CD4-positive, CD25-positive, alpha-beta regulatory T cell (primary cell): ENCODE measurements around the gene ATP9B. TPM values are rescaled to one million over a fixed set of nuclear protein-coding genes. Genes with fewer than 3 reads are reported as not detected.
A peak's percentile ranks its signal among the peaks of the same experiment; 100 is the strongest.
"Not testable (repeated sequence)": the region's sequence is repeated elsewhere in the genome, so short reads cannot be mapped to it uniquely, and the experiment has no call there.

Experiments
- ATAC-seq, 2 donors: fragments of 150-1000 bp; cut with Tn5 transposase; one replicate each; pipeline ENCODE4 v1.10.0; 2021; ENCODE audit warnings: low read depth in 2 of 2, moderate number of reproducible peaks in 2 of 2, moderate library complexity in 1 of 2
- DNase-seq, 3 donors: peaks; one replicate each; pipeline versions ENCODE4 v3.0.0 to v3.0.0-alpha.2; 2012 to 2022; ENCODE audit warnings: mixed read lengths in 1 of 3
- H3K27ac ChIP-seq: one replicate; pipeline ENCODE4 v1.7.0; 2013; ENCODE audit warnings: mild to moderate bottlenecking, low read length; ENCODE audit not compliant: insufficient read depth, poor library complexity, severe bottlenecking
- H3K27me3 ChIP-seq: one replicate; pipeline ENCODE4 v1.7.0; 2013; ENCODE audit warnings: low read length; ENCODE audit not compliant: control insufficient read depth, insufficient read depth
- H3K36me3 ChIP-seq: one replicate; pipeline ENCODE4 v1.7.0; 2013; ENCODE audit warnings: mild to moderate bottlenecking, low read length, moderate library complexity; ENCODE audit not compliant: control insufficient read depth, insufficient read depth
- H3K4me1 ChIP-seq: 2 replicates; pipeline ENCODE4 v1.7.0; 2013; ENCODE audit warnings: mild to moderate bottlenecking, low read length; ENCODE audit not compliant: insufficient read depth, control insufficient read depth, poor library complexity, severe bottlenecking
- H3K4me3 ChIP-seq: one replicate; pipeline ENCODE4 v1.7.0; 2013; ENCODE audit warnings: low read depth, mild to moderate bottlenecking, low read length, moderate library complexity
- H3K9me3 ChIP-seq, 2 experiments: 1 replicate in 1 of 2; 2 replicates in 1 of 2; pipeline ENCODE4 v1.7.0; 2013; ENCODE audit warnings: low read length in 2 of 2, mild to moderate bottlenecking in 1 of 2, moderate library complexity in 1 of 2; ENCODE audit not compliant: control insufficient read depth in 2 of 2
- H3K27ac Mint-ChIP-seq, 3 donors: one replicate each; pipeline ENCODE4 v1.8.0; 2020 to 2022; ENCODE audit warnings: mild to moderate bottlenecking in 3 of 3, mixed read lengths in 3 of 3, moderate library complexity in 2 of 3
- H3K27me3 Mint-ChIP-seq: one replicate; pipeline ENCODE4 v1.8.0; 2022; ENCODE audit warnings: mild to moderate bottlenecking, mixed read lengths
- H3K36me3 Mint-ChIP-seq: one replicate; pipeline ENCODE4 v1.8.0; 2020; ENCODE audit warnings: mixed read lengths
- H3K4me1 Mint-ChIP-seq, 4 donors: one replicate each; pipeline ENCODE4 v1.8.0; 2020 to 2022; ENCODE audit warnings: mixed read lengths in 4 of 4, mild to moderate bottlenecking in 1 of 4
- H3K4me3 Mint-ChIP-seq, 4 donors: one replicate each; pipeline ENCODE4 v1.8.0; 2020 to 2022; ENCODE audit warnings: mild to moderate bottlenecking in 4 of 4, mixed read lengths in 4 of 4, moderate library complexity in 3 of 4
- H3K9me3 Mint-ChIP-seq, 7 donors: one replicate each; pipeline ENCODE4 v1.8.0; 2020 to 2022; ENCODE audit warnings: mixed read lengths in 7 of 7, mild to moderate bottlenecking in 3 of 7, moderate library complexity in 2 of 7
- polyA plus RNA-seq, 4 donors: library from polyadenylated mRNA; unstranded; fragments of 300-500 nt; fragmentation: Illumina TruSeq; gene quantifications; one replicate each; pipeline ENCODE4 v1.2.3, GENCODE V29; 2021
- total RNA-seq: library from RNA; stranded (reverse); gene quantifications from one replicate; pipeline ENCODE4 v1.2.3, GENCODE V29; 2022

Gene ATP9B
- total and polyA plus RNA-seq, 5 donors from 2014 or later = 14.1 to 75.3 (median 17.6) TPM

DNA sequence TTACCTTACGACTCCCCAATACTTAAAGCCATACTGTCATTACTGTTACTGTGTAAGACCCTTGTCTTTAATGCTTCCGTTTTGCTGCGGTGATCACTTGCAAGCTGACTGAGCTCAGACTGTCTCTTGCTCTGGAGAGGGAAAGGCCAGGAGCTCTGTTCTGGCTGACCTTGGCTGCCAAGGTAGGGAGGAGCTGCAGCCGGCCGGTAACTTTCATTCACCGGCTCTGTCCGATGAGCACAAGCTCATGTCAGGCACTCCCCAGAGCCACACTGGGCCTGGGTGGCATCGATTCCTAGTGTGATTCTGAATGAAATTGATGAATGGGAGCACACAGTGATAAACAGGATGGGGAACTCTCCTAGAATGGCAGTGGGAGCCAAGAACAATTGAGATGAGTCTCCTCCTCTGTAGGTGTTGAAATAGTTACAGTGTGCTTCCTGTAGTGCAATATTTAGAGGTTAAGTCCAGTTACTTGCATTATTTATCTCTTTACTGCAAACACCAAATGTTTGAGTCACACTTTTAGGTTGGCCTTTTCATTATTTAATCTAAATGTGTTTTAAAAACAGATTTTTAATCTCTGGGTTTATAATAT lies 100.9 kb downstream of the ATP9B start:
- DNase-seq = no peak
- no peaks in the 10 kb centered on the region for H3K9me3 Mint-ChIP-seq
- no peaks in the 10 kb centered on the region for H3K27me3 Mint-ChIP-seq
- Histone ChIP-seq H3K4me1 (no peaks in the 10 kb centered on the region), H3K27ac (no peak overlapping the region), H3K36me3 (peaks cover 35% of the 10 kb centered on the region), H3K9me3 (no peaks in the 10 kb centered on the region), H3K4me3 (no peak overlapping the region), H3K27me3 (no peaks in the 10 kb centered on the region)
- no peak overlapping the region for H3K4me3 Mint-ChIP-seq
- ATAC-seq = no peak
- peaks cover 50% of the 10 kb centered on the region for H3K36me3 Mint-ChIP-seq
- no peak overlapping the region for H3K27ac Mint-ChIP-seq
- peaks cover 3 to 11% (median 7%) of the 10 kb centered on the region in 4 donors for H3K4me1 Mint-ChIP-seq

DNA sequence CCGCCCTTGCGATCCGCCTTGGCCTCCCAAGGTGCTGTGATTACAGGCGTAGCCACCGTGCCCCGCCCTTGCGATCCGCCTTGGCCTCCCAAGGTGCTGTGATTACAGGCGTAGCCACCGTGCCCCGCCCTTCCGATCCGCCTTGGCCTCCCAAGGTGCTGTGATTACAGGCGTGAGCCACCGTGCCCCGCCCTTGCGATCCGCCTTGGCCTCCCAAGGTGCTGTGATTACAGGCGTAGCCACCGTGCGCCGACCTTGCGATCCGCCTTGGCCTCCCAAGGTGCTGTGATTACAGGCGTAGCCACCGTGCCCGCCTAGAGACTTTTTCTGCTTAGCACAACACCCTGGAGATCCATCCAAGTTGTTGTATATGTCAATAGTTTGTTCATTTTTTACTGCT lies 103.1 kb downstream of the ATP9B start:
- DNase-seq, H3K27me3 ChIP-seq, H3K27me3 Mint-ChIP-seq, H3K4me3 Mint-ChIP-seq, H3K9me3 ChIP-seq, H3K4me1 ChIP-seq, H3K27ac Mint-ChIP-seq, ATAC-seq, H3K4me3 ChIP-seq, H3K9me3 Mint-ChIP-seq, H3K27ac ChIP-seq: not testable (repeated sequence)
- peaks cover 39% of the 10 kb centered on the region for H3K36me3 Mint-ChIP-seq
- peaks cover 39% of the 10 kb centered on the region for H3K36me3 ChIP-seq
- peaks cover 3 to 14% (median 9%) of the 10 kb centered on the region in 4 donors for H3K4me1 Mint-ChIP-seq

DNA sequence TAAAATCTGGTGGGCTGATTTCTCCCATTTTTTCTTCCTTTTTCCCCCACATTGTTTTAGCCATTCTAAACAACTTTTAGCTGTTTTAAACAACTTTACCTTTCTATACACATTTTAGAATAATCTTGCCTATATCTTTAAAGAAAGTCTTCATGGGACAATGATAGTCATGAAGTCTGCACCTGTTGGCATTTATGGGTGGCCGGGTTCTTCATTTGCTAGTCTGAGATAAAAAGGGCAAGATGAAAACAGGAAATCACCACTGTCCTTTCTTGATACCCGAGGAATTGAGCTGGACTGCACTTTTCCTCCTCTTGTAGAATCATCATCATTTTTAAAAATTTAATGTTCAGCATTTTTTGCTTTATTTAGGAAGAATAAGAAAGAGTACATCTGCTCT lies 104.5 kb downstream of the ATP9B start:
- no peak for ATAC-seq
- Mint-ChIP-seq H3K4me3 (no peak overlapping the region), H3K4me1 (peaks cover 9 to 18% (median 14%) of the 10 kb centered on the region in 4 donors), H3K27me3 (no peaks in the 10 kb centered on the region), H3K36me3 (peaks cover 44% of the 10 kb centered on the region), H3K27ac (no peak overlapping the region), H3K9me3 (no peaks in the 10 kb centered on the region)
- DNase-seq = no peak
- Histone ChIP-seq H3K27ac (no peak overlapping the region), H3K36me3 (peaks cover 41% of the 10 kb centered on the region), H3K27me3 (no peaks in the 10 kb centered on the region), H3K4me3 (no peak overlapping the region), H3K4me1 (no peaks in the 10 kb centered on the region), H3K9me3 (no peaks in the 10 kb centered on the region)

DNA sequence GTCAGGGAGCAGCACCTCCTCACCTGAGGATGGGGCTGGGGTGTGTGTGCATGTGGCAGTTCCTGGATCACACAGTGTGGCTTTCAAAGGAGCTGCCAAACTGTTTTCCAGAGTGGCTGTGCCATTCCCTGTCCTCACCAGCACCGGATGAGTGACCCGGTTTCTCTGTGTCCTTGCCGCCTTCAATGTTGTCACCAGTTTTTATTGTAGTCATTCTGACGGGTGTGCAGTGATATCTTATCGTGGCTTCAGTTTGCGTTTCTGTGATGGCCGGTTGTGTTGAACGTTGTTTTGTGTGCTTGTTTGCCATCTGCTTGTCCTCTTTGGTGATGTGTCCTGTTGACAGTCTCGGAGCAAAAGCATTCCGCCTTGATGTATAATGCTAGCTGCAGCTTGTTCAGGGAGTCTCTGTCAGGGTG lies 108.9 kb downstream of the ATP9B start:
- H3K36me3 Mint-ChIP-seq = peaks cover 57% of the 10 kb centered on the region
- H3K27me3 ChIP-seq = no peaks in the 10 kb centered on the region
- H3K4me3 ChIP-seq = no peak overlapping the region
- H3K4me1 ChIP-seq = no peaks in the 10 kb centered on the region
- no peaks in the 10 kb centered on the region for H3K9me3 ChIP-seq
- peaks cover 6 to 35% (median 17%) of the 10 kb centered on the region in 4 donors for H3K4me1 Mint-ChIP-seq
- ATAC-seq = no peak
- no peaks in the 10 kb centered on the region for H3K27me3 Mint-ChIP-seq
- H3K27ac ChIP-seq = no peak overlapping the region
- no peak for DNase-seq
- H3K9me3 Mint-ChIP-seq = no peaks in the 10 kb centered on the region
- H3K36me3 ChIP-seq = peaks cover 32% of the 10 kb centered on the region
- no peak overlapping the region for H3K4me3 Mint-ChIP-seq
- H3K27ac Mint-ChIP-seq = peak overlapping the region in 1 of 3 donors; percentile 57

DNA sequence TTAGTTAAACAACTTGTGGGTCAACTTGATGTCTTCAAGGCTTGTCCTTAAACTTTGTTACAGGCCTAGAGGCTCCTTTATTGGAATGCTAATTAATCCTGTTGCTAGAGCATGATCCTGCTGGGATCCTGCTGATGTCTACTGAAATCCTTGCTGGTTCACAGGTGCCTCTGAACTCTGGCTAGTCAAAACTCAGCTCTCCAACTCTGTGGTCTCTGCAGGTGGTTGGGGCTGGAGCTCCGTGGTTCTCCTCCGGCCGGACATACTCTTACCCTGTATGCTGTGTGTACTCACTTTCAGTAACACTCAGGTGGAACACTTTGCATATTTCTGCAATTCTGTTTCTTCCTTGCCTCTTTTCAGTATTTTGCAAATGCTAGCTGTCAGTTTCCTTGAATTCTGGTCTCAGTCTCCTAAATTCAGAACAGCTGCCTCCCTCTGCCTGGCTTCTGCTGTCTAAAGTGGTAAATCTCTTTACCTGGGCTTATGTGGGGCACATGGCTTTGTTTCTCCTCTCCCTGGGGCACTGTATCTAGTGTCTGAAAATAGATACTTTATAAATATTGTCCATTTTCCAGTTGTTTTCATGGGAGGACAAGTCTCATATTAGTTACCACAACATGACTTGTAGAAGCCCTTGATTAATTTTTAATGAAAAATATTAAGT lies 113.0 kb downstream of the ATP9B start:
- Mint-ChIP-seq H3K27me3 (no peaks in the 10 kb centered on the region), H3K27ac (peak overlapping the region; percentile 44 to 85 (median 61)), H3K9me3 (no peaks in the 10 kb centered on the region), H3K4me1 (peaks cover 14 to 25% (median 19%) of the 10 kb centered on the region in 4 donors), H3K36me3 (peaks cover 50% of the 10 kb centered on the region), H3K4me3 (no peak overlapping the region)
- no peaks in the 10 kb centered on the region for H3K9me3 ChIP-seq
- H3K4me1 ChIP-seq = no peaks in the 10 kb centered on the region
- ATAC-seq (no peak), DNase-seq (no peak)
- H3K4me3 ChIP-seq = no peak overlapping the region
- no peak overlapping the region for H3K27ac ChIP-seq
- H3K36me3 ChIP-seq = peaks cover 16% of the 10 kb centered on the region
- no peaks in the 10 kb centered on the region for H3K27me3 ChIP-seq

DNA sequence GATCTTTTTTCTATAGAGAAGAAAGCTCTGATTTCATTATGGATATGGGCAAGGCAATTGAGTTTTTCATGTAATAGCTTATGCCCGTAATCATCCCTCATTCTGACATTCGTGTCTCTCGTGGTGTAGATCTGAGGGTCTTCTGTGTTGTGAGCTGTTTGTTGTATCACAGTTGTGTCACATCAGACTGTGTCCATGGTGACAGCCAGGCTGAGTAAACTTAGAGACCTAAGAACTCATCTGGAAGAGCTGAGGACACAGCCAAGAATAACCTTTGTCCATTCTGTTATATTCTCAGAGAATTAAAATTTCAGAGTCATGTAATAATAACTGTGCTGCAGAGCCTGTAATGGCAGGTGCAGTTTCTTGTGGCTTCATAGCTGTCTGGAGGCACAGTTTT lies 116.5 kb downstream of the ATP9B start:
- Mint-ChIP-seq H3K9me3 (no peaks in the 10 kb centered on the region), H3K4me1 (peaks cover 11 to 22% (median 13%) of the 10 kb centered on the region in 4 donors), H3K27ac (peak overlapping the region in 1 of 3 donors; percentile 23), H3K36me3 (peaks cover 35% of the 10 kb centered on the region), H3K27me3 (no peaks in the 10 kb centered on the region), H3K4me3 (no peak overlapping the region)
- ATAC-seq = no peak
- Histone ChIP-seq H3K9me3 (no peaks in the 10 kb centered on the region), H3K4me1 (no peaks in the 10 kb centered on the region), H3K36me3 (peaks cover 15% of the 10 kb centered on the region), H3K27ac (no peak overlapping the region), H3K27me3 (no peaks in the 10 kb centered on the region), H3K4me3 (no peak overlapping the region)
- no peak for DNase-seq

DNA sequence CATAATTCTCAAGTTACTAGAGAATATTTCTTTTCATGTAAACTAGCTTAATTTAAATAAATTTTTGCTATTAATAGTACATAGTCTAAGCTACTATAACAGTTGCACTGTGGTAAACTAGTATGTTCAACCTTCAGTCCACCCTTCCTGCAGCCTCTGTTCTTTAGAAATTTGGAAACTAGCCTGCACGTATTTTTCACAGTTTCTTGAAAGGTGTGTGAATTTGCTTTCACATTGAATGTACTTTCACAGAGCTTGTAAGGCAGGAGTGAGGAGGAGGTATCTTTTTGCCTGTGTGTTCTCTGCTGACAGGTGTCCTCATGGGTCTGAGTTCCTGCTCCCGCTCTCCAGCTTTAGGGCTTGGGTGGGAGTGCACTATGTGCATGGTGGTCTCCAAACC lies 117.5 kb downstream of the ATP9B start:
- ATAC-seq = no peak
- peaks cover 16% of the 10 kb centered on the region for H3K36me3 ChIP-seq
- H3K36me3 Mint-ChIP-seq = peaks cover 34% of the 10 kb centered on the region
- no peak overlapping the region for H3K4me3 Mint-ChIP-seq
- H3K4me3 ChIP-seq = no peak overlapping the region
- no peak overlapping the region for H3K27ac Mint-ChIP-seq
- H3K27me3 Mint-ChIP-seq = no peaks in the 10 kb centered on the region
- H3K27ac ChIP-seq = no peak overlapping the region
- H3K4me1 Mint-ChIP-seq = peaks cover 9 to 17% (median 12%) of the 10 kb centered on the region in 4 donors
- no peaks in the 10 kb centered on the region for H3K27me3 ChIP-seq
- H3K9me3 ChIP-seq = no peaks in the 10 kb centered on the region
- DNase-seq = no peak
- H3K9me3 Mint-ChIP-seq = no peaks in the 10 kb centered on the region
- H3K4me1 ChIP-seq = no peaks in the 10 kb centered on the region
